ENCODE measurements around the gene OR2H1. TPM values are rescaled to one million over a fixed set of nuclear protein-coding genes. Genes with fewer than 3 reads are reported as not detected.

The OR2H1 gene
- total and polyA plus RNA-seq, 9 of the 15 experiments (the other 6 are each of a cell fraction or from before 2014, with no cell fraction given): not detected

DNA sequence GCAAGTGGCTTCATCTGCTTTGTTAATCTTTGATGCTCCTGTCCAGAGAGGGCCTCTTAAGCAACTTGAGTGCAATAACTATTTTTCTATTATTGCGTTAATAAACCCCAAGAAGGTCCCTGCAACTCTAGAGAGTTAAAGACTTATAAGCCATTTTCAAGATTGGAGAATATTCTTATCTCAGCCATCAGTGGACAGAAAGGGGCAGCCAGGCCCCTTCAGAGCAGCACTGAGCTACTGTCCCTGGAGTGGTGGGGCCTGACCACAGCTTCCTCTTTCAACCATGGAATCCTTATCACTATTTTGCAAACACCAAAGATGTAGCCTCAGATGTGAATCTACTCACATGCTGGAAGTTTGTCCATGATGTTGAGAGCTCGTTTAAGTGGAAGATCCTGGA lies 33.6 kb downstream of the OR2H1 start (continued):
- TF ChIP-seq, protein P1, sequence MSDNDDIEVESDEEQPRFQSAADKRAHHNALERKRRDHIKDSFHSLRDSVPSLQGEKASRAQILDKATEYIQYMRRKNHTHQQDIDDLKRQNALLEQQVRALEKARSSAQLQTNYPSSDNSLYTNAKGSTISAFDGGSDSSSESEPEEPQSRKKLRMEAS (CRISPR knock-in tag; IDR thresholded peaks at IDR 0.05): no peak
- TF ChIP-seq TAL1 (IDR thresholded peaks at IDR 0.05) (peak; percentile 70), BMI1 (IDR thresholded peaks at IDR 0.05; ENCODE audit: low read length) (no peak), ZNF699 (CRISPR knock-in tag; IDR thresholded peaks at IDR 0.05; ENCODE audit: insufficient replicate concordance) (no peak), ZNF143 (CRISPR knock-in tag; IDR thresholded peaks at IDR 0.05) (no peak), E2F3 (CRISPR knock-in tag; IDR thresholded peaks at IDR 0.05) (no peak), RBM34 (IDR thresholded peaks at IDR 0.05; ENCODE audit: borderline replicate concordance, insufficient read depth, low read length) (no peak), POLR2H (tag; IDR thresholded peaks at IDR 0.05; ENCODE audit: low read depth) (no peak), RBBP5 (IDR thresholded peaks at IDR 0.05; ENCODE audit: borderline replicate concordance, insufficient read depth, low read length, poor library complexity, severe bottlenecking) (no peak), HLTF (IDR thresholded peaks at IDR 0.05) (no peak), GTF2E2 (tag; IDR thresholded peaks at IDR 0.05) (no peak), ZNF589 (CRISPR knock-in tag; IDR thresholded peaks at IDR 0.05; ENCODE audit: low read depth) (peak; percentile 84; the same call in 1 of the 2 replicates), ZKSCAN1 (IDR thresholded peaks at IDR 0.05; ENCODE audit: low read depth, low read length) (no peak), PTTG1 (tag; IDR thresholded peaks at IDR 0.05; ENCODE audit: low read depth) (no peak), ZNF224 (CRISPR knock-in tag; IDR thresholded peaks at IDR 0.05) (no peak), NFYB (IDR thresholded peaks at IDR 0.05; ENCODE audit: extremely low read depth, insufficient read length) (no peak), SMARCC2 (IDR thresholded peaks at IDR 0.05; ENCODE audit: low read depth) (no peak; the same call in 1 of the 2 replicates), SIX5 (IDR thresholded peaks at IDR 0.05; ENCODE audit: borderline replicate concordance in 1 of 2, insufficient read depth in 1 of 2, low read depth in 1 of 2, low read length in 2 of 2) (no peak), NR4A1 (CRISPR knock-in tag; IDR thresholded peaks at IDR 0.05) (no peak), NR4A1 (tag; IDR thresholded peaks at IDR 0.05) (no peak), FOXM1 (IDR thresholded peaks at IDR 0.05; ENCODE audit: low read depth) (peak; percentile 37; the same call in 1 of the 2 replicates), FOXM1 (CRISPR knock-in tag; IDR thresholded peaks at IDR 0.05; ENCODE audit: low read depth) (no peak), ZNF431 (CRISPR knock-in tag; IDR thresholded peaks at IDR 0.05) (no peak), TSC22D4 (tag; IDR thresholded peaks at IDR 0.05) (no peak)
- TF ChIP-seq, protein P2, sequence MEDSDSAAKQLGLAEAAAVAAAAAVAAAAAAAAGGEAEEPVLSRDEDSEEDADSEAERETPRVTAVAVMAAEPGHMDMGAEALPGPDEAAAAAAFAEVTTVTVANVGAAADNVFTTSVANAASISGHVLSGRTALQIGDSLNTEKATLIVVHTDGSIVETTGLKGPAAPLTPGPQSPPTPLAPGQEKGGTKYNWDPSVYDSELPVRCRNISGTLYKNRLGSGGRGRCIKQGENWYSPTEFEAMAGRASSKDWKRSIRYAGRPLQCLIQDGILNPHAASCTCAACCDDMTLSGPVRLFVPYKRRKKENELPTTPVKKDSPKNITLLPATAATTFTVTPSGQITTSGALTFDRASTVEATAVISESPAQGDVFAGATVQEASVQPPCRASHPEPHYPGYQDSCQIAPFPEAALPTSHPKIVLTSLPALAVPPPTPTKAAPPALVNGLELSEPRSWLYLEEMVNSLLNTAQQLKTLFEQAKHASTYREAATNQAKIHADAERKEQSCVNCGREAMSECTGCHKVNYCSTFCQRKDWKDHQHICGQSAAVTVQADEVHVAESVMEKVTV (CRISPR knock-in tag; IDR thresholded peaks at IDR 0.05): no peak
- TF ChIP-seq, protein P3, sequence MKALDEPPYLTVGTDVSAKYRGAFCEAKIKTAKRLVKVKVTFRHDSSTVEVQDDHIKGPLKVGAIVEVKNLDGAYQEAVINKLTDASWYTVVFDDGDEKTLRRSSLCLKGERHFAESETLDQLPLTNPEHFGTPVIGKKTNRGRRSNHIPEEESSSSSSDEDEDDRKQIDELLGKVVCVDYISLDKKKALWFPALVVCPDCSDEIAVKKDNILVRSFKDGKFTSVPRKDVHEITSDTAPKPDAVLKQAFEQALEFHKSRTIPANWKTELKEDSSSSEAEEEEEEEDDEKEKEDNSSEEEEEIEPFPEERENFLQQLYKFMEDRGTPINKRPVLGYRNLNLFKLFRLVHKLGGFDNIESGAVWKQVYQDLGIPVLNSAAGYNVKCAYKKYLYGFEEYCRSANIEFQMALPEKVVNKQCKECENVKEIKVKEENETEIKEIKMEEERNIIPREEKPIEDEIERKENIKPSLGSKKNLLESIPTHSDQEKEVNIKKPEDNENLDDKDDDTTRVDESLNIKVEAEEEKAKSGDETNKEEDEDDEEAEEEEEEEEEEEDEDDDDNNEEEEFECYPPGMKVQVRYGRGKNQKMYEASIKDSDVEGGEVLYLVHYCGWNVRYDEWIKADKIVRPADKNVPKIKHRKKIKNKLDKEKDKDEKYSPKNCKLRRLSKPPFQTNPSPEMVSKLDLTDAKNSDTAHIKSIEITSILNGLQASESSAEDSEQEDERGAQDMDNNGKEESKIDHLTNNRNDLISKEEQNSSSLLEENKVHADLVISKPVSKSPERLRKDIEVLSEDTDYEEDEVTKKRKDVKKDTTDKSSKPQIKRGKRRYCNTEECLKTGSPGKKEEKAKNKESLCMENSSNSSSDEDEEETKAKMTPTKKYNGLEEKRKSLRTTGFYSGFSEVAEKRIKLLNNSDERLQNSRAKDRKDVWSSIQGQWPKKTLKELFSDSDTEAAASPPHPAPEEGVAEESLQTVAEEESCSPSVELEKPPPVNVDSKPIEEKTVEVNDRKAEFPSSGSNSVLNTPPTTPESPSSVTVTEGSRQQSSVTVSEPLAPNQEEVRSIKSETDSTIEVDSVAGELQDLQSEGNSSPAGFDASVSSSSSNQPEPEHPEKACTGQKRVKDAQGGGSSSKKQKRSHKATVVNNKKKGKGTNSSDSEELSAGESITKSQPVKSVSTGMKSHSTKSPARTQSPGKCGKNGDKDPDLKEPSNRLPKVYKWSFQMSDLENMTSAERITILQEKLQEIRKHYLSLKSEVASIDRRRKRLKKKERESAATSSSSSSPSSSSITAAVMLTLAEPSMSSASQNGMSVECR (CRISPR knock-in tag; IDR thresholded peaks at IDR 0.05): no peak
